Calu3 (cell line): ENCODE data around the gene PABPN1. TPM values are rescaled to one million over a fixed set of nuclear protein-coding genes. Genes with fewer than 3 reads are reported as not detected.

ENCODE experiments used
- BruUV-seq: library from RNA; stranded (reverse); fragments of 400-500 nt; replicated peaks from 2 replicates; lab custom pipeline; 2021; lab: Mats Ljungman, UMichigan
- CTCF ChIA-PET: fragments of 300-600 bp; sonication (Branson Sonifier 250); formaldehyde crosslinking; loops from one replicate; lab custom pipeline; 2022; ENCODE audit warnings: antibody characterized with exemption; lab: Charles Lee
- DNase-seq: peaks from one replicate; pipeline ENCODE4 v3.0.0; 2022
- H3K27ac Mint-ChIP-seq: one replicate; pipeline ENCODE4 v1.8.0; 2022; ENCODE audit warnings: mixed read lengths; ENCODE audit not compliant: unreplicated experiment
- H3K27me3 Mint-ChIP-seq: one replicate; pipeline ENCODE4 v1.8.0; 2022; ENCODE audit warnings: mixed read lengths; ENCODE audit not compliant: unreplicated experiment
- H3K36me3 Mint-ChIP-seq: one replicate; pipeline ENCODE4 v1.8.0; 2022; ENCODE audit warnings: mild to moderate bottlenecking, moderate library complexity, mixed read lengths; ENCODE audit not compliant: insufficient read depth, unreplicated experiment
- H3K4me1 Mint-ChIP-seq: one replicate; pipeline ENCODE4 v1.8.0; 2022; ENCODE audit warnings: mild to moderate bottlenecking, low read depth, mixed read lengths; ENCODE audit not compliant: unreplicated experiment
- H3K4me3 Mint-ChIP-seq: one replicate; pipeline ENCODE4 v1.8.0; 2022; ENCODE audit warnings: mild to moderate bottlenecking, low read depth, moderate library complexity, mixed read lengths; ENCODE audit not compliant: unreplicated experiment
- H3K9me3 Mint-ChIP-seq: one replicate; pipeline ENCODE4 v1.8.0; 2022; ENCODE audit warnings: low read depth, mixed read lengths; ENCODE audit not compliant: unreplicated experiment
- intact Hi-C: fragments of 100-400 bp; cut with micrococcal nuclease; formaldehyde crosslinking; loops from one replicate; pipeline ENCODE4 v1.10.0; 2022; ENCODE audit not compliant: unreplicated experiment
- total RNA-seq: library from RNA; stranded (reverse); gene quantifications from 2 replicates; pipeline ENCODE4 v1.2.3, GENCODE V29; 2022
- TF ChIP-seq, protein P1 (sequence below): fragments of 200-600 bp; IDR thresholded peaks from one replicate; pipeline ENCODE4 v1.8.0; 2022; ENCODE audit warnings: antibody characterized with exemption; ENCODE audit not compliant: unreplicated experiment

The PABPN1 gene
- total RNA-seq, 1 experiment from 2014 or later: 181 TPM

DNA sequence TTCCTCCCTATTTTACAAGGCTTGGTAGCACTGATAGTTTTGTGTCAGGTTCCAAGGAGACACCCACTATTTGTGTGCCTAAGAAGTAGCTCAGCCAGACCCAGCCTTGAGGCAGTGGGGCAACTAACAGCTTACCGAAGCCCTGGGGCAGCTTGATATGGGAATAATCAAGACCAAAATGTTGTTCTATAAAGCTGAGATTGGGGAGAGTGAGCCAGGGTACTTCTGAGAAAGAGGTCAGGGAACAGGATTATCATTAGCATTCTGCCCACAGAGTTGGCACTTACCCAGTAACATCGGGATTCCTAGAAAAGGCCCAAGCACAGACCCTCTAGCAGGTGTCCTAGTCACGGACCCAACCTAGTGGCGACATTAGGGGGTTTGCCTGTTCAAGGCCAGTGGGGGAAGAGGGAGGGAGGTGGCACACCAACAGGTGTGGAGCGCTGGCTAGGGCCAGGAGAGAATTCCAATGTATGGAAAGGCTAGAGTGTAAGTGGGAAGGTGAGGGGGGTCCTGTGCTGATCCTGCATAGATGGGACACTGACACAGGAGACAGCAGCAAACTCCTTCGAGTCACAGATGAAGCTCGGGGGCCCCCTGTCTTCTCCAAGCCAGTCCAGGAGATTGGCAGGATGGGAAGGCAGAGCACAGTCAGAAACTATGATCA lies 23.5 kb upstream of the PABPN1 start:
- no peaks in the 10 kb centered on the region for H3K27me3 Mint-ChIP-seq
- DNase-seq: no peak
- H3K9me3 Mint-ChIP-seq: no peaks in the 10 kb centered on the region
- no peak overlapping the region for H3K27ac Mint-ChIP-seq
- BruUV-seq: no TSS peak
- TF ChIP-seq, protein P1, sequence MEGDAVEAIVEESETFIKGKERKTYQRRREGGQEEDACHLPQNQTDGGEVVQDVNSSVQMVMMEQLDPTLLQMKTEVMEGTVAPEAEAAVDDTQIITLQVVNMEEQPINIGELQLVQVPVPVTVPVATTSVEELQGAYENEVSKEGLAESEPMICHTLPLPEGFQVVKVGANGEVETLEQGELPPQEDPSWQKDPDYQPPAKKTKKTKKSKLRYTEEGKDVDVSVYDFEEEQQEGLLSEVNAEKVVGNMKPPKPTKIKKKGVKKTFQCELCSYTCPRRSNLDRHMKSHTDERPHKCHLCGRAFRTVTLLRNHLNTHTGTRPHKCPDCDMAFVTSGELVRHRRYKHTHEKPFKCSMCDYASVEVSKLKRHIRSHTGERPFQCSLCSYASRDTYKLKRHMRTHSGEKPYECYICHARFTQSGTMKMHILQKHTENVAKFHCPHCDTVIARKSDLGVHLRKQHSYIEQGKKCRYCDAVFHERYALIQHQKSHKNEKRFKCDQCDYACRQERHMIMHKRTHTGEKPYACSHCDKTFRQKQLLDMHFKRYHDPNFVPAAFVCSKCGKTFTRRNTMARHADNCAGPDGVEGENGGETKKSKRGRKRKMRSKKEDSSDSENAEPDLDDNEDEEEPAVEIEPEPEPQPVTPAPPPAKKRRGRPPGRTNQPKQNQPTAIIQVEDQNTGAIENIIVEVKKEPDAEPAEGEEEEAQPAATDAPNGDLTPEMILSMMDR: no peak
- H3K36me3 Mint-ChIP-seq: peaks cover 37% of the 10 kb centered on the region
- CTCF ChIA-PET: no interaction called here
- peaks cover 25% of the 10 kb centered on the region for H3K4me1 Mint-ChIP-seq
- H3K4me3 Mint-ChIP-seq: no peak overlapping the region
- intact Hi-C loops: no loop called here

DNA sequence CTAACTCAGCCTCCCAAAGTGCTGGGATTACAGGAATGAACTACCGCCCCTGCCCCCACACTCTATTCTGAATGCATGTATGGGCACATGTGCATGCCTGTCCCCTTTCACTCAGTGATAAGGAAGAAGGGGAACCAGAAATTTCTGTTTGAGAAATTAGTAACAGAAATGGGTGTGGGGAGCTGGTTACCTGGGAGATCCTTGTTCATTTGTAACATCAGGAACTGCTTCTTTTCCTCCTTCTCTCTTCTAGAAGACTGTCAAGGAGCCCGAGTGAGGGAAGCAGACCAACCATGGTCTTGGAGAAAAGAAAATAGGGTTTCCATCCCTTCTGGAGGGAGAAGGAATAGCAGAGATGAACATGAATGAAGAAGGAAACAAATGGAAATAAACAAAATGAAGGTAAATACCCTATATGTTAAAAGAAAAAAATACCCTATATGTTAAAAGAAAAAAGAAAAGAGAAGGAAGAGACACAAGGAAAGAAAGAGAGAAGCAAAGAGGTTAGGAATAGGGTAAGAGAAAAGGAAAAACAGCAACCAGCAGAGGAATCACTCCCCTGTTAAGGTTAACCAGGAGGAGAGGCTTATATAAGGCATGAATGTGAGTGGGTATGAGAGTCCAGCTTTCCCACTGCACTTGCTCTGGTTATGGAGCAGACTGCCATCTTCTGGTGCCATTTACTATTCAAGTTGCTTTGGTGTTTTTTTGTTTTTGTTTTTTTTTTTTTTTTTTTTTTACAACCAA lies 21.9 kb upstream of the PABPN1 start:
- intact Hi-C loops: loop anchor here (1.0 kb wide), 1 partner anchor 34 kb away; no protein-coding TSS in a partner anchor
- DNase-seq: peak; percentile 49
- no peaks in the 10 kb centered on the region for H3K27me3 Mint-ChIP-seq
- no peaks in the 10 kb centered on the region for H3K9me3 Mint-ChIP-seq
- CTCF ChIA-PET: interaction anchor here (2.7 kb wide), 1 partner anchor 9 kb away, joined by 8 read pairs; no protein-coding TSS in a partner anchor
- peaks cover 25% of the 10 kb centered on the region for H3K4me1 Mint-ChIP-seq
- TF ChIP-seq, protein P1: no peak
- peaks cover 39% of the 10 kb centered on the region for H3K36me3 Mint-ChIP-seq
- BruUV-seq: TSS peak; percentile 90
- peak overlapping the region; percentile 31 for H3K27ac Mint-ChIP-seq
- peak overlapping the region; percentile 89 for H3K4me3 Mint-ChIP-seq

DNA sequence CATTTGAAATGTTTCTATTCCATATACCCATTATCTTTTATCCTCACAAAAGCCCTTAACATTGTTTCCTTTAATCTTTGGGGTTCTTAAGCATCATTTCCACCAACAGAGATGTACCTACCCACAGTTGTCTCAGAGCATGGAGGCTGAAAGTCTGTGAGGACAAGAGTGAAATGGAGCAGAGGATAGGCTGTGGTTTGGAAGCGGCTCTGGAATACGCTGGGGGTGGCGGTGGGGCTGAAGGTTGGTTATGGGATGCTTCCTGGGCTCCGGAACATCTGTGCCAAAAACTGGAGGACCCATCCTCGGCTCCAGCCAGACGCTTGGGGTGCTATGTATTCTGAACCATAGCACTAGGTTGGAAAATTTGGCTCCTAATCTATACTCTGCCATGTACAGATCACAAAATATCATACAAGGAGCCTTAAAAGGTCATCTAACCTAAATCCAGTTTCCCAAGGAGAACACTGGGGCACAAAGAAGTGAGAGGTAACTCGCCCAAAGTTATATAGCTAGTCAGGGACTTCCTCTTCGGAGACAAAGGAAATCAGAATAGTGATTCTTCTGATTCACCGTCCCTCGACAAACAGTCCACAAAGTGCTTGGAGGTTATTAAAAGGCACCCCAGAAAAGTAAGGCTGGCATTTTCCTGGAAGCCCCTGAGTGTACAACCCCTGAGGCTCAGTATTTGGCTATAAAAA lies 21.1 kb upstream of the PABPN1 start:
- CTCF ChIA-PET: interaction anchor here (0.6 to 2.7 kb wide), 7 partner anchors 10 to 505 kb away, joined by 3 to 8 read pairs (median 5); partner anchors contain the start of gene PABPN1
- no peaks in the 10 kb centered on the region for H3K27me3 Mint-ChIP-seq
- intact Hi-C loops: loop anchor here (1.0 kb wide), 1 partner anchor 35 kb away; no protein-coding TSS in a partner anchor

More for the DNA sequence above, 21.1 kb upstream of the PABPN1 start:
- no peaks in the 10 kb centered on the region for H3K9me3 Mint-ChIP-seq
- TF ChIP-seq, protein P1: no peak
- DNase-seq: no peak
- H3K36me3 Mint-ChIP-seq: peaks cover 37% of the 10 kb centered on the region
- H3K27ac Mint-ChIP-seq: peak overlapping the region; percentile 64
- no TSS peak for BruUV-seq
- peaks cover 25% of the 10 kb centered on the region for H3K4me1 Mint-ChIP-seq
- H3K4me3 Mint-ChIP-seq: peak overlapping the region; percentile 89
